ENCODE measurements around the gene NOSTRIN.
"Not testable (repeated sequence)": the region's sequence is repeated elsewhere in the genome, so short reads cannot be mapped to it uniquely, and the experiment has no call there.

The NOSTRIN gene

DNA sequence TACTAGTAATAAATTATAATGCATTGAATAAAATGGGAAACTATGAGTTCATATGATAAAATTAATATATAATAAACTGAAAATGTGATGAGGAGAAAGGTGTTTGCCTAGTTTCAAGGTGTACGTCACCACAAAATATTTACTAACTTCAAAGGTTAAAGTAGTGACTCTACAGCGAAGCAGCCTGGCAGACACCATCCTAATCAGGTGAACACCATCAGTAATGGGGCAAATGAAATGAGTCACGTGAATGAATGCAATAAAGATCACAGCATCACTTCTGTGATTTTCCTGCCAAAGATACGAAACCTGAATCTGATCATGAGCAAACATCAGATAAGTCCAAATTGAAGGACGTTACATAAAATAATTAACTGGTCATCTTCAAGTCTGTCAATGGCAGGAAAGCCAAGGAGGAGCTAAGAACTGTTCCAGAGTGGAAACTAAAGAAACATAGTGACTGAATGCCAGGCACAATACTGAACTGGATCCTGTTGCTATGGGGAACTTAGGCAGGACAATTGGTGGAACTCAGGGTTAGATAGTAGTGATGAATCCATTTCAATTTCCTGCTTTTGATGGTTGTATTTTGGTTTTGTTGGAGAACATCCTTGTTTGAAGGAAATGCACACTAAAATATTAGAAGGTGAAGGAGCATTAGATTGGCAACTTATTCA, 12.1 kb upstream of the NOSTRIN start:
- no peak for DNase-seq (ENCODE audit: low spot score)

DNA sequence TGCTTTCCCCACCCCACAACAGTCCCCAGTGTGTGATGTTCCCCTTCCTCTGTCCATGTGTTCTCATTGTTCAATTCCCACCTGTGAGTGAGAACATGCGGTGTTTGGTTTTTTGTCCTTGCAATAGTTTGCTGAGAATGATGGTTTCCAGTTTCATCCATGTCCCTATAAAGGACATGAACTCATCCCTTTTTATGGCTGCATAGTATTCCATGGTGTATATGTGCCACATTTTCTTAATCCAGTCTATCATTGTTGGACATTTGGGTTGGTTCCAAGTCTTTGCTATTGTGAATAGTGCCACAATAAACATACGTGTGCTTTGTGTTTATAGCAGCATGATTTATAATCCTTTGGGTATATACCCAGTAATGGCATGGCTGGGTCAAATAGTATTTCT, 11.3 kb upstream of the NOSTRIN start:
- not testable (repeated sequence) for DNase-seq (ENCODE audit: low spot score)

DNA sequence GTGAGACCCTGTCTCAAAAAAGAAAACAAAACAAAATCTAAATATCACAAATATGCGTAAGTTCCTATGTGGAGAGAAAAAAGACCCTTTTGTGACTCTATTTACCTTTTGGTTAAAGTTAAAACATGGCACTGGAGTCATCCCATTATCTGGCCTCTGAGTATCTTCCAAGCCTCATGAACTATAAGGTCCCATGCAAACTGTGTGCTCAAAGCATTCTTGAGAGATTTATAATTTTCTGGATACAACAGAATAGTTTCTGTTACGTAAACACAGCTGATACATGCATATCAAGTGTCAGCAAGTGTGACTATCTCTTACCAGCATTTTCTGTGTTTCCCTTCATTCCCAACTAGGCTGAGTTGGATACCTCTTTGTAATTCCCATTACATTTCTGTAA, 8.8 kb upstream of the NOSTRIN start:
- DNase-seq (ENCODE audit: low spot score) = no peak

DNA sequence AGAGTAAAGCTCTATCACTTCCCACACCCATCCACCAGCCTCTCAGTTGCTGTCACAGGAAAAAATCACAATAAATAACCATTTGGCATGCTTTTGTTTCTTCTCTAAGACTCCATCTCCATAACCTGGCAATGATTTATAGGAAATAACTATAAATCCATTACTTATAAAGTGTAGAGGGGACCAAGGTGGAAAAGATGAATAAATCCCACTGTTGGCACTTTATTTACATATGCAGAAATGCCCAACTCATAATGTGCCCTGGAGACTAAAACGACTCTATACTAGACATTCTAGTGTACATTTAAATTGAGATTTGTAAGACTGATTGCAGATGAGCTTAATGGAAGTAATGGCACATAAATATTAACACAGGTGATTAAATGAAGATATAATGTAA, 7.5 kb upstream of the NOSTRIN start:
- no peak for DNase-seq (ENCODE audit: low spot score)

DNA sequence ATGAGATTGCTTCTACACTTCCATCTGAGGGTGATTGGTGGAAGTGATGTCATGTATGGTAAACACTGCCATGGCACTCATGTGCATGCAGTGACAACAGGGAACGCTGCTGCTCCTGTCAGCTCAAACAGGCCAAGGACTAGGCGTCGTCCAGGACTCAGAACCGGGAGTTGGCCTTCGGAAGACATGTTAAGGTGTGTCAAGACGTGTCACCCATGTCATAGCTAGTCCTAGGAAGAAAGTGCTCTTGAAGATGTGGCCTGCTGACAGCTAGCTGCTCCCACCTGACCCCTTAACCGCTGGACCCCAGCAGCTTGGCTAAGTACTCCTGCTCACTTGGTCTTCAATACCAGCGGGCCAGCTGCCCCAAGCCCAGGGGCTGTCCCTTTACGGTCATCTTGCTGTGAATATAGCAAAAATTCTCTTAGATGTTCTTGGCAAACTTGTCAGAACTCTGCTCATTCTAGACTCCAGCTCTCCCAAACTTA, 6.3 kb upstream of the NOSTRIN start:
- DNase-seq (ENCODE audit: low spot score) = no peak

DNA sequence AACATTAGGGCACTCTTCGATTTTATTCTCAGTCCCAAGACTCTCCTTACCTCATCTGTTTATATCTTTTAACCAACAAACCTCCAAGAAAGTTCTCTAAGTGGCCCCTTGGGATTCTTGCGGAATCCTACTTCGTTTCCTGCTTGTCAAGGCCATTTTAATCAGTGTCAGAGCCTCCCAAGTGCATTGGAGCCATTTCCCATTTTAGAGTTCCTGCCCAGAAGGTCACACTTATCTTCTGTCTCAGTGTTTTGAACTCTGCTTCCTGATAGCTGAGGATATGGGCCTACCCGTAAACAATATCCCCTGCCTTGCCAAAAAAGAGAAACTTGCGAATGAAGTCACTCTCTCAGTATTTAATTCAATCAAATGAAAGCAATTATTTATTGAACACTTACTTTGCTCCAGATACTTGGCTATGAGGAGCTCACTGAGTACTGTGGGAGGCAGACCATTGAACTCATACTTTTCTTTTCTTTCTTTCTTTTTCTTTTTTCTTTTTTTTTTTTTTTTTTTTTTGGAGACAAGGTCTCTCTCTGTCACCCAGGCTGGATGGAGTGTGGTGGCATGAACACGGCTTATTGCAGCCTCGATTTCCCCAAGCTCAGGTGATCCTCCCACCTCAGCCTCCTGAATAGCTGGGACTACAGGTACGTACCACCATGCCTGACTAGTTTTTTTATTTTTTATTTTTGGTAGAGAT, 5.7 kb upstream of the NOSTRIN start:
- no peak for DNase-seq (ENCODE audit: low spot score)

DNA sequence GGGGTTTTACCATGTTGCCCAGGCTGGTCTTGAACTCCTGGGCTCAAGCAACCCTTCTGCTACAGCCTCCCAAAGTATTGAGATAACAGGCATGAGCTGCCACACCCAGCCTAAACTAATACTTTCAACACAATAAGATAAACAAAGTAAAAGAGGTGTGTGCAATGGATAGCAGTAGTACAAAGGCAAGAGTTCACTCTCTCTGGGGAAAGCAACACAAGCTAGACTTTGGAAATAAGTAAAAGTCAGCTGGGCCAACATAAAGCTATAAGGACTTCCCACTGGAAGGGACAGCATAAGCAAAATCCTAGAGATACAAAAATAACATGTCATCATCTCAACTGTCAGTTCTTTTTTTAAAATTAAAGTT, 5.2 kb upstream of the NOSTRIN start:
- no peak for DNase-seq (ENCODE audit: low spot score)

DNA sequence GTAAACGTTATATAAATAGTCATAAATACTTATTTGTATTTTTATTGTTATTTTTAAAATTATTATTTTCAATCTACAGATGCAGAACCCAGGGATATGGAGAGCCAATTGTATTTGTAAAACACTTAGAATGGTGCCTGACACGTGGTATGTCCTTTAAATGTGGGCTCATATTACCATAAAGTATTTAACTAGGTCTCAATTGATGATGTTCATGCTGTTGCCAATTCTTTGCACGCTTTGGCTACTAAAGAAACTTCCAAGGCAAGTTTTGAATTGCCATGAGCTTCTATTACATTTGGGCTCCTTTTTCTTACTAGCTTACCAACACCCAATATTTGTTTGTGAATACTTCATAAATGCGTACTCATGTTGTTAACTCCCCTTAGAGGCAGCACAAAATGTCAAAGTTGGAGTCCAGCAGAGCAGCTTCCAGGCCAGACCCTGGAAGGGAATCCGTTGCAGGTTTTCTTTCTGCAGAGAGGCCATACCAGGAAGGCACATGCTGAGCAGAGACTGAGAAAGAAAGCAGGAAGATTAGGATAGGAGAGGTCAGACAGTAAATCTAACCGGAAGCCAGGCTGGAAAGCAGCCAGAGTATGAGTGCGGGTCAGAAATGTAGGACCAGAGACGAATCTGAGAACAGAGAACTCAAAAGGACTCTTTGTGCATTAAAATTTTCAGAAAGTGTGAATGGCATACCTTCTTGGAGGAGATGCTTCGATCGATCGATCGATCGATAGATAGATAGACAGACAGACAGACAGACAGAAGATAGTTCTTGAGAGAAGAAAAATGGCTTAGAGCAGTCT, 4.2 kb upstream of the NOSTRIN start:
- no peak for DNase-seq (ENCODE audit: low spot score)

DNA sequence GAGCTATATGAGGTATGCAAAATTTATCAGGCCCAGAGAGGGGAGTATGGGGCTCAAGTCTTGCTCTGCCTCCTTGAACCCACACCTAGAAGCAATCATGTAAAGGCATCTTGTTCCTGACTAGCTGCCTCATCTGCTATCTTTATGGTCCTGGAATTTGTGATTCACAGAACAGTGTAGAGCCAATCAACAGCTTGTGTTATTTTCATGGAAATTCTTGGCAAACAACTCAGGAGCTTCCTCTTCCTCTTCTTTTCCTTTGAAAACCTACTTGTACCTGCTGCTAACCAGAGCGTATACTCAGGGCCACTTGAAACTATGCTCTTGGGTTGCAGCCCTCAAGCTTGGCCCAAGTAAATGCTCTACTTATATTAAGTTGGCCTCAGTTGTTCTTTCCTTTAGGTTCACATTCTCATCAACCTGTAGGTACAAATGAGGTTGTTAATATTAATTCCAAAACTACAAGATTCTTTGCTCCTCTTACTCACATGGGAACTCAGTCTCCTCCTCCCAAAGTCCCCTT, 3.5 kb upstream of the NOSTRIN start:
- no peak for DNase-seq (ENCODE audit: low spot score)

DNA sequence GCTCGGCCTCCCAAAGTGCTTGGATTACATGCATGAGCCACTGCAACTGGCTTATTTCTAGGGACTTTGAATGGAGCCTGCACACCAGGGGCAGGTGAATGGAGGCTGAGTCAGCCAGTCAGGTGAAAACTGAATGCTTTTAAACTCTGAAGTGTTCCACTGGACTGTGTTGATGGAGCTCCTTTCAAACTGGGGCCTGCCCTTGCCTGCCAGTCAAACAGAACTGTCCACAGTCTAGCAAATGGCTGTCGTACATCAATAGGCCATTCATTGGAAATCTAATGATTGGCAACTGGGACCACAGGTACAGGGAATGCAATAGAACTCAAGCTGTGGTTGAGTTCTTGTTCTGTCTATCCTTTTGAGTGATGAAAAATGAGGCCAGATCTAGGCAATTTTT, 966 bp upstream of the NOSTRIN start:
- no peak for DNase-seq (ENCODE audit: low spot score)

DNA sequence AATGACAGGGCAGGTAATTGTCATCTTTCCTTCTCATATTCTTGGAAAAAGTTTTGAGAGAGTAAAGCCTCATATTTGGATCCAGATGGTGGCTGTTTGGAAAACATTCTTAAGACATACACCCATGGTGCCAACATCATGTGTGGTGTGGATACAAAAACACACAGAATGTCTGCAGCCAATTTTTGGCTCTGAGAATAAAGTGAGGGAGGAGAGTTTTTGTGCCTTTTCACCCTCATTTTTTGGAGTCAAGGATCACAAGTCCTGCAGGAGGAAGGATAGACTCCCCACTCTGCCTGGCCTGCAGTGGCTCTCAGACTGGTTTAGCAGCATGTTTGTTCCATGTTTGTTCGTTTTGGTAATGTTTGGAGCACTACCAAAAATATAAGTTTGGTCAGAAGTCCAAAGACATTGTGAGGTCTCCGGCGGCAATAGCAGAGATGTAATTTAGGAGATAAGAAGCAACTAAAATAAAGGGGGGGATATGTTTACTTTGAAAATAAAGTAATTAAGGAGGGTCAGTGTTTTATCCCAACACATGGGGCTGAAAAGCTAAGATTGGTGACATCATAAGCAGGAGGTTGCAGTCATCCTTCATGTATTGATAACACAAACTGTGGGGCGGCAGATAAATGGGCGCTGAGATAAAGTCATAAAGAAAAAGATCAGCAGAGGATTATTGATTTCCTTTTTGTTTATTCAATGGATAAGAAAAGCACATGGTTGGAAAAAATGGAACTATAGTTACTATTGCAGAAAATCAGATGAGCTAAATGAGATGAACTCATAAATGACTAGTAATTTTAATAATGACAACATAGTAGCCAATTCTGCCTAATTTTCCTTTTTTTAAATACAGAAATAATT, 655 bp downstream of the NOSTRIN start:
- DNase-seq (ENCODE audit: low spot score) = no peak

DNA sequence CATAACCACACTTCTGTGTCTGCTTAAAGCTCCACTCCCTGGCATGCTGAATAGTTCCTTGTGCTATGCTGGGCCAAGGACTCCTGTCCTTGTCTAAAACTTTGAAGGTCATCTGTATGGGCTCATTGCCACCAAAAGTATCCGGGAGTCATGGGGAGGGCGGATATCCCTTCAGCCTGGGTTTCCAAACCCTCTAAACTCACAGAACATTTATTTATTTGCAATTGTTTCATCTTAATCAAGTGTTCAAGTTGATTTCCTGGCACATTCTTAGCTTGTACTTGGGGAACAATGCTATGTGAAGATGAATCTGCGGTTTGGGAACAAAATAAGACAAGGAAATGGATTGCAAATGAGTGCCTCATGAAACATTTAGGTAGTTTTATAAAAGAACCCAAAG, 1.8 kb downstream of the NOSTRIN start:
- DNase-seq (ENCODE audit: low spot score) = no peak

DNA sequence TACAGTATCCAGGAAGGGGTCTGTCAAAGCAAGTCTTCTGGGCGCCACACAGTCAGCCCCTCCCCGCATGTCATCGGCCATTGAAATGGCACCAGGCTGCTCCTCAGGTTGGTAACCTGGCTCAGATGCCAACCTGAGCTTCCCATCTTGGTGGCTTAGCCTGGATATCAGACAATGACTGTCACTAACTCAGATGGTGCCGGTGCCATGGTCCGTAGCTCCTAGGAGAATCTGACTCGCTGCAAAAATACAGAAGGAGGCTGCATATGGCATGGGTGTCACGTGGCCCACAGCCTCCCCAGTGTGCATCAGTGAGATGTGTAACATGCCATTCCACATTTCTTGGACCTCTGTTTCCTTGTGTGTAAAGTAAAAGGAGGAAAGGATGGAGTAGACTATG, 3.2 kb downstream of the NOSTRIN start:
- DNase-seq (ENCODE audit: low spot score) = no peak

DNA sequence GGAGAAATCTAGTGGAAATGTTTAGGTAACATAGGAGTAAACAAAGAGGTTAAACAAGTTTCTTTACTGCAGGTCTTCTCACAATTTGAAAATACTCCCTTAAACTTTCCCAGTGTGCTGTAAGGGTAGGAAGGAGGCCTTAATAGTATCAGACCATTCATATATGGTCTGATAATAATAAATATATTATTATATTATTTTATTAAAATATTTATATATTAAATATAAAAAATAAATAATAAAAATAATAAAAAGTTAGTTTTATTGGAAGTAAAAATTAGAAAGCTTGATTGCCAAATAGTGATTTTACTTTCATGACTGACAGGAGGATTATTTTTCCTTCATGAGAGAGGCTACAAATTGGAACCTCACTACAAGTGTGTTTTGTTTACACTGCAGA, 7.1 kb downstream of the NOSTRIN start:
- no peak for DNase-seq (ENCODE audit: low spot score)

DNA sequence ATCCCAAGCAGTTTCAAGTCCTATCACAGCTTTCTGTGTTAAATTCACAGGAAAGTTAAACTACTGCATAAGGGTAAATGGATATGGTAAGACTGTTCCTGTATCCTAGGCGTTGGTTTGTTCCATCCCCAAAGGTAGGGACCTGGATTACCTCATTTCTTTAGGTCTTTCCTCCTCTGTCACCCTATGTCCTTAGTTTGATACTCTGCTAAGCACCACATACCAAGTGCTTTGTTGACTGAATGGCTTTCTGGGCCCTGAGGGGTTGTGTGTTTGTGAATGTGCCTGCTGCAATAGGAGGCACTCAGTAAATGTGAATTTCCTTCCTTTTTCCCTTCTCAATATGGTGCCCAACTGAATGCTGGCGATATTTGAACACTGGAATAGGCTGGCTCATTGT, 7.8 kb downstream of the NOSTRIN start:
- no peak for DNase-seq (ENCODE audit: low spot score)

DNA sequence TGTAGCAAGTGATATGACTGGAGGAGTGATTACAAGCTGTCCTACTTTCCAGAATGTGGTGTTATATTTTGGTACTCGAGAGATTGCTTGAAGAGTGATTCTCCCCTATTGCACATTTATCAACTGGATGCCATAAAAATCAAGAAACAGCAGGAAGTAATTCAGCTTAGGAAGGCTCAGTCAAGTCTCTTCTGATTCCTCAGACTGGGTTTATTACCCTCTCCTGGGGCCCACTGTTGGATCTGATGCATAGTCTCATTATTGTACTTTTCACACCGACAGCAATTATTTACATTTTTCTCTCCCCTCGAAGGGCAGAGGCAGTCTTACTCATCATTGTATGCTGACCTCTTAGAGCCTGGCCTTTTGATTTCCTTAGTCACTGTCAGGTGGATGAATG, 9.3 kb downstream of the NOSTRIN start:
- no peak for DNase-seq (ENCODE audit: low spot score)

DNA sequence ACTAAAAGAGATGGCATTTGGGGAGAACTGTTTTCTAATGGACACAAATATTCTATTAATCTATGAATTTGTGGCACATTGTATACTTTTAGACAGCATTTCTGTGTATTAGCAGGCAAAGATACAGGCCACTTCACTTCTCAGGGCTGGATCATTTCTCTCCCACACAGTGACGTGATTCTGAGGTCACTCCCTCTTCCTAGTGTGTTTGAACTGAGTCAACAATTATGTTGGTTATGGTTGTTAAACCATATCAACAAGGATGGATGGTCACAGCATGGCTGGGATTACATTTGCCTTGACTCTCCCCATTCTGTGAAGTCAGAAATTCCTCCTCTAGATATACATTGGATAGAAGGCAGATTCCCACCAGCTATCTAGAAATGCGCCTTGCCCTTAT, 11.6 kb downstream of the NOSTRIN start:
- no peak for DNase-seq (ENCODE audit: low spot score)

DNA sequence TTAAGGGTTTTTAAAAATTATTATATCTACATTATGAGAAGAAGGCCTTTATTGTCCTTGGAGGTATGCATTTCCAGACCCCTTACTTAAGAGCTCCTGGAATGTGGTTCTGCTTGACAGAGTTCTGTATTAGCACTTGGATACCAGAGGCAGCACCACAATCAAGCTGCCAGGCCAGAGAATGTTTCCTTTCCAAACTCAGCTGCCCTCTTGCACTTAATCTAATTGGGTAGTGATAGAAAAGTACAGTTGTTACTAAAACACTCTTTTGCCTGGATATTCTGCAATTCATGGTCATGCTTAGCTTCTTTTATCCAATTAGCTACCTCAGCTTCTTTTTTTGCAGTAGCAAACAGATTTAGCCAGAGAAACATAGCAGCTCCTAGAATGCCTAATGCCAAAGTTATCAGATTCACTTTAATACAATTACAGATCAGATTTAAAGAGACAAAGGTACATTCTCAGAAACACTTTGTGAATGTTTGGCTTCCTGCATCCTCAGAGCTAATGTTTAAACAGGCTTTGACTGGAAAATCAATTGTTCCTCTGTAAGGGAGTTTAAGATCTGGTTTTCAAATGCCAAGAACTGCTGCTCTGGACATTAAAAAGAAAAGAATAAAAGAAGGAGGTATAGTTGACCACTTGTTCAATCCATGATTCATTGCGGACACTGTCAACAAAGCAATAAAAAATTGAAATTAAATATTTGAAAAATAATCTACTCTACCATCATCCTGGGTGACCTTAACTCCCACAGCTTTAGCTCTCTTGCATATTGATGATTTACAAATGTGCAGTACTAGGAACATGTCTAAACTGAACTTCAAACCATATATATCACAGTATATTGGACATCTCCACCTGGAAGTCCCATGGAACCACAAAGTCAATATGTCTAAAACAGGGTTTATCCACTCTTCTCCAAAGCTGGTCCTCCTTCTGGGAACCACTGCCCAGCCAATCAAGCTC, 12.8 kb downstream of the NOSTRIN start:
- no peak for DNase-seq (ENCODE audit: low spot score)

DNA sequence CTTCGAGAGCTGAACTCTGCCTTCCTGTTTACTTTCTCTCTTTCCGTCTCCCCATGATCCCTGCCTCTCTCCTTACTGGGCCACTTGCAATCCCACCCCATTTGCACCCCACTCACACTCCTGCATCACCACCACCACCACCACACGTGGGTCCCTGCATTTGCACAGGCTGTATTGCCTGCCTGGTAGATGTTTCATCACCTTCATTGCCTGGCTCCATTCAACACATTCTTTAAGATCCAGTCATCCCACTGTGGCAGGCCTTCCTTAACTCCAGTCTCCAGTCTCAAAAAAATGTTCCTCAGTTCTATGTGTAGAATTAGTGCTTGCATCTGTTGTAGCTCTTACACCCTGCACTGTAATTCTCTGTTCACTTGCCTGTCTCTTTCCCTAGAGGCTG, 13.9 kb downstream of the NOSTRIN start:
- DNase-seq (ENCODE audit: low spot score) = no peak

DNA sequence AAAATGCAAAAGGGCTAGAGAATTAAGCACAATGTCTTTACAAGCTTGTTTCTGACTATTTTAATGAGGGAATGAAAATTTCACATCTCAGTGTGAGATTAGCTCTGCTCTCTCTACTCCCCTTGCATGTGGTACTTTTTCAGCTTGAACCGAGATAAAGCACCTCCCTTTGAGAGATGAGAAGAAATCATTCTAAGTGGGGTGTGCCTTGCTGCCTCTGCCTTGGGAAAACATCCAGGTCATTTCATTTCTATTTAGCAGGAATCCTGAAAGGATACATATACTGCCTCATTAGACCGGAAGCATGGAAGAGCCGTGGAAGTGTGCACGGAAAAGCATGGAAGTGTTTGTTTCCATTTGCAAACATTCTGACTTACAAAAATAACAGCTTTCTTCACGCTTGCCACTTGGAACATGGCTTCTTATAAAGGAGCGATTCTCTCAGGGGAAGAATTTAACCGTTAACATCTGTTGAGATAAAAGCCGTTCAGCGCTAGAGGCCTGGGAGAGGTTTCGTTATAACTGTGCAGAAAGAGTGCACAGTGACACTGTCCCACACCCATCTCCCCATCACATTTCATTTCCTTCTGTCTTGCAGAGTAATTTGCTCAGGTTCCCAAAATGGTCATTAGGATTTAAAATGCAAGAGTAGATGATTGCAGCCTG, 16.7 kb downstream of the NOSTRIN start:
- DNase-seq (ENCODE audit: low spot score) = no peak
